Activated CD4-positive, CD25-positive, alpha-beta regulatory T cell treated with anti-CD3 and anti-CD28 coated beads, Interleukin-2, amount 50 U/mL, for 24 hours (primary cell): ENCODE results near the gene KLK3.

ENCODE experiments used
- ATAC-seq, 2 donors: fragments of 150-1000 bp; cut with Tn5 transposase; one replicate each; pipeline ENCODE4 v1.10.0; 2021; ENCODE audit warnings: mild to moderate bottlenecking in 1 of 2, moderate library complexity in 1 of 2

KLK3 gene

GRCh38 chr19:50908336-50908735 lies 53.6 kb downstream of the KLK3 start:
- ATAC-seq: no peak

DNA sequence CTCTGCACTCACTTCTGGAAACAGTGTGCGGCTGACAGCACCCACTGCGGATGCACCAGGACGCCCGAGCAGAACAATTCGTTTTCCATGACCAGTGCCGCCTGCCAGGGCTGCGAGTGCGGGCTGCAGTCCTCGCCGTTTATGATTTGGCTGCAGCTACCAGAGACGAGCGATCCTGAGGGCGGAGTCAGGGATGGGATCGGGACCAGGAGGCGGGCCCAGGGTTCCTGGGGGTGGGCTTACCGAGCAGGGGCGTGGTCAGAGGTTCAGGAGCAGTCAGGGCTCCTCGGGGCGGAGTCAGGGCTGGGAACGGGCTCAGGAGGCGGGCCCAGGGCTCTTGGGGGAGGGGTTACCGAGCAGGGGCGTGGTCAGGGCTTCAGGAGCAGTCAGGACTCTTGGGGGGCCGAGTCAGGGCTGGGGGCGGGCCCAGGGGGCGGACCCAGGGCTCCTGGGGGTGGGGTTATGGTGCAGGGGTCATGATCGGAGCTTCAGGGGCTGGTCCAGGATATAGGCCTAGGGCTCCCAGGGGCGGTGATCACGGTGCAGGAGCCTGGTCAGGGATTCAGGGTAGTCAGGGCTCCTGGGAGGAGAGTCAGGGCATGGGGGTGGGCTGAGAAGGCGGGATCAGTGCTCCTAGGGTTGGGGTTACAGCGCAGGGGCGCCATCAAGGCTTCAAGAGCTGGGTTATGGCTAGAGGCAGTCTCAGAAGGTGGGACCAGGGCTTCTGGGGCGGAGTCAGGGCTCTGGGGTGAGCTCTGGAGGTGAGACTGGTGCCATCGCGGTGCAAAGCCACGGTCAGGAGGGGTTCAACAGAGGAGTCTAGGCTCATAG lies 54.7 kb downstream of the KLK3 start:
- ATAC-seq: peak in 1 of 2 donors; percentile 32
